Measurements from ENCODE around the gene WDR5. TPM values are rescaled to one million over a fixed set of nuclear protein-coding genes. Genes with fewer than 3 reads are reported as not detected.

Gene WDR5
- total and polyA plus RNA-seq, 9 of the 15 experiments (the other 6 are each of a cell fraction or from before 2014, with no cell fraction given): 3.0 to 56.8 (median 38.6) TPM

DNA sequence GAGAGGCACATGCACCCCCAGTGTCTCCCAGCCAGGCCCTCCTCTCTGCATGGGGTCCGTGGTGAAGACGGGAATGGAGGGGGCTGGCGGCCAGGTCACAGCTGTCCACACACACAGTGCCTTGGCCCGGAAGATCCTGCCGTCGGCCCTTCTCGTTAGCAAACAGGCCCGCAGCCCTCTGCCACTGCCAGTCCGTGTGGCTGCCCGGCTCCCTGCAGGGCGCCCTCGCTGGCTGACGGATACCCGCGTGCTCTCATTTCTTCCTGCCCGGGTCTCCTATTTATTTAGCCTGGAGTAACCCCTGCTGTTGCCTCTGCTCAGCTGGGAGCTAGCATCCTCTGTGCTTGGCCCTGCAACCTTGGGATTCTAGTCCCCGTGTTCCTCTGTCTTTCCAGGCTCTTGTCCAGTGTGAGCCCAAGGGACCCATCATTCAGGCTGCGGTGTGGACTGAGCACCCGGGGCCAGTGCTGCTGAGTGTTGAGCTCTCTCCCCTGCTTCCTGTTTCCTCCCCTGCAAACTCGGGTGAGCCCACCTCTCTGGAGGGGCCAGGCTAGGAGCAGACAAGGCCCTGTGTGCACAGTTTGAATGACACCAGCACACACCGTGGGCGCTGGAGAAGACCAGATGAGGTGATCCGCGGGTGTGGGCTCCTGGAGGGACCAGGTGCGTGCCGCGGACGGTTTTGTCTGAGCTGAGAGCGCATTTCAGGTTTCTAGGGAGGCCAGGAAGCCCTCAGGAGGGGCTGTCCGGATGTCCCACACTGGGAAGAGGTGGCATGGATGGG lies 43.1 kb downstream of the WDR5 start:
- intact Hi-C loops (cut with micrococcal nuclease): loop anchor here (10.0 kb wide), 1 partner anchor 146 kb away; the partner anchor contains the start of gene RXRA

More for the DNA sequence above, 43.1 kb downstream of the WDR5 start:
- no peak for ATAC-seq
- H2AFZ ChIP-seq (ENCODE audit: low read depth, low read length): no peak overlapping the region
- H3K79me2 ChIP-seq (ENCODE audit: control insufficient read depth, insufficient read depth, low read length): no peaks in the 10 kb centered on the region
- no peaks in the 10 kb centered on the region for H3K9me3 ChIP-seq (replicated peaks; ENCODE audit: control insufficient read depth, insufficient read depth, low read depth, low read length)
- DNase-seq (ENCODE audit: extremely low read depth in 1 of 4, low spot score in 3 of 4): no peak
- no peaks in the 10 kb centered on the region for H3K36me3 ChIP-seq (ENCODE audit: control insufficient read depth, insufficient read depth, low read length)
- H3K27me3 ChIP-seq (ENCODE audit: control insufficient read depth in 2 of 2, insufficient read depth in 2 of 2, low read length in 2 of 2): peaks cover 34 to 71% of the 10 kb centered on the region in 2 experiments; a peak in 4 of 5 replicates
- H3K4me2 ChIP-seq (ENCODE audit: insufficient read depth, low read length): no peak overlapping the region
- WGBS (ENCODE audit: insufficient coverage, low coverage, missing lambda C conversion rate): 7% methylated on average over 28 of the region's 30 CpGs
- in situ Hi-C loops (cut with MboI): no loop called here
- BruUV-seq (replicated peaks): no TSS peak
- H3K27ac ChIP-seq (ENCODE audit: extremely low read depth, low read depth, low read length): no peak overlapping the region
- CTCF ChIA-PET (ENCODE audit: low intra/inter-chr PET ratio): no interaction called here
- H3K4me1 ChIP-seq (replicated peaks in 1 of 2; ENCODE audit: control insufficient read depth in 2 of 2, insufficient read depth in 2 of 2, low read length in 2 of 2): peaks cover 2 to 36% of the 10 kb centered on the region in 2 experiments; a peak in 3 of 5 replicates
- no peaks in the 10 kb centered on the region for H3K9me1 ChIP-seq (ENCODE audit: control insufficient read depth, insufficient read depth, low read length)
- no peak overlapping the region for H3K4me3 ChIP-seq
- FAIRE-seq: no peak
- POLR2A ChIA-PET: interaction anchor here (0.6 to 1.3 kb wide), 3 partner anchors 30 to 972 kb away, joined by 3 read pairs; no protein-coding TSS in a partner anchor
- TF ChIP-seq CC2D1A (IDR thresholded peaks at IDR 0.05) (no peak), CCNT2 (IDR thresholded peaks at IDR 0.05; ENCODE audit: borderline replicate concordance, extremely low read depth, insufficient read length, low read depth, low read length) (no peak), ZNF217 (CRISPR knock-in tag; IDR thresholded peaks at IDR 0.05) (no peak), MYNN (IDR thresholded peaks at IDR 0.05) (no peak), MYNN (CRISPR knock-in tag; IDR thresholded peaks at IDR 0.05) (no peak), MLX (CRISPR knock-in tag; conservative IDR thresholded peaks at IDR 0.05) (no peak), ZSCAN29 (IDR thresholded peaks at IDR 0.05) (no peak), ZBTB26 (CRISPR knock-in tag; IDR thresholded peaks at IDR 0.05) (no peak), FOSL1 (tag; conservative IDR thresholded peaks at IDR 0.05) (no peak)
- TF ChIP-seq, protein P1, sequence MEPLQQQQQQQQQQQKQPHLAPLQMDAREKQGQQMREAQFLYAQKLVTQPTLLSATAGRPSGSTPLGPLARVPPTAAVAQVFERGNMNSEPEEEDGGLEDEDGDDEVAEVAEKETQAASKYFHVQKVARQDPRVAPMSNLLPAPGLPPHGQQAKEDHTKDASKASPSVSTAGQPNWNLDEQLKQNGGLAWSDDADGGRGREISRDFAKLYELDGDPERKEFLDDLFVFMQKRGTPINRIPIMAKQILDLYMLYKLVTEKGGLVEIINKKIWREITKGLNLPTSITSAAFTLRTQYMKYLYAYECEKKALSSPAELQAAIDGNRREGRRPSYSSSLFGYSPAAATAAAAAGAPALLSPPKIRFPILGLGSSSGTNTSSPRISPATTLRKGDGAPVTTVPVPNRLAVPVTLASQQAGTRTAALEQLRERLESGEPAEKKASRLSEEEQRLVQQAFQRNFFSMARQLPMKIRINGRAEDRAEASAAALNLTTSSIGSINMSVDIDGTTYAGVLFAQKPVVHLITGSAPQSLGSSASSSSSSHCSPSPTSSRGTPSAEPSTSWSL (CRISPR knock-in tag; IDR thresholded peaks at IDR 0.05; ENCODE audit: borderline replicate concordance): no peak
- no peaks in the 10 kb centered on the region; the same call in 1 of the 2 replicates for H4K20me1 ChIP-seq (replicated peaks; ENCODE audit: control insufficient read depth, insufficient read depth, low read length)
- H3K9ac ChIP-seq (ENCODE audit: insufficient read depth in 1 of 2, low read depth in 2 of 2, low read length in 2 of 2): no peak overlapping the region

All from K562 (cell line).